ENCODE measurements around the gene KNG1.

GRCh38 chr3:186671051-186671450, 46.1 kb upstream of the KNG1 start:
- TF ChIP-seq CTCF (conservative IDR thresholded peaks at IDR 0.05; ENCODE audit: low read depth, low read length) (no peak), EZH2 (IDR thresholded peaks at IDR 0.05; ENCODE audit: borderline replicate concordance, low read depth, low read length, poor library complexity, severe bottlenecking) (no peak)

All from A673 (cell line).